CD8-positive, alpha-beta memory T cell (primary cell): ENCODE data around the gene AUTS2. TPM values are rescaled to one million over a fixed set of nuclear protein-coding genes. Genes with fewer than 3 reads are reported as not detected.

Experiments
- CTCF ChIA-PET: fragments of 350-600 bp; sonication (Branson Sonifier 250); formaldehyde crosslinking; loops from one replicate; lab custom pipeline; 2021; ENCODE audit warnings: antibody characterized with exemption; lab: Charles Lee
- POLR2A ChIA-PET: fragments of 350-600 bp; sonication (Branson Sonifier 250); formaldehyde crosslinking; loops from one replicate; lab custom pipeline; 2021; ENCODE audit warnings: antibody characterized with exemption; lab: Charles Lee
- DNase-seq, 5 donors: peaks; one replicate each; pipeline versions ENCODE4 v3.0.0 to v3.0.0-alpha.2; 2020 to 2022; ENCODE audit warnings: mixed read lengths in 1 of 5
- H3K27ac ChIP-seq: one replicate; pipeline ENCODE4 v1.7.0; 2013; ENCODE audit warnings: low read depth, mild to moderate bottlenecking, low read length, moderate library complexity
- H3K27me3 ChIP-seq: 2 replicates; pipeline ENCODE4 v1.7.0; 2013; ENCODE audit warnings: low read length, mild to moderate bottlenecking; ENCODE audit not compliant: insufficient read depth, poor library complexity, severe bottlenecking
- H3K36me3 ChIP-seq: 2 replicates; pipeline ENCODE4 v1.7.0; 2013; ENCODE audit warnings: mild to moderate bottlenecking, low read length, moderate library complexity; ENCODE audit not compliant: insufficient read depth
- H3K4me1 ChIP-seq: 2 replicates; pipeline ENCODE4 v1.7.0; 2013; ENCODE audit warnings: mild to moderate bottlenecking, low read length, moderate library complexity; ENCODE audit not compliant: insufficient read depth
- H3K4me3 ChIP-seq: 2 replicates; pipeline ENCODE4 v1.7.0; 2013; ENCODE audit warnings: mild to moderate bottlenecking, low read length
- H3K9me3 ChIP-seq: 2 replicates; pipeline ENCODE4 v1.7.0; 2013; ENCODE audit warnings: mild to moderate bottlenecking, low read length
- H3K27ac Mint-ChIP-seq, 8 donors: one replicate each; pipeline ENCODE4 v1.8.0; 2020 to 2021; ENCODE audit warnings: mixed read lengths in 8 of 8, mild to moderate bottlenecking in 6 of 8, inconsistent platforms in 3 of 8, moderate library complexity in 3 of 8
- H3K27me3 Mint-ChIP-seq, 2 donors: one replicate each; pipeline ENCODE4 v1.8.0; 2020 to 2021; ENCODE audit warnings: mixed read lengths in 2 of 2, mild to moderate bottlenecking in 1 of 2, moderate library complexity in 1 of 2
- H3K36me3 Mint-ChIP-seq, 3 donors: one replicate each; pipeline ENCODE4 v1.8.0; 2020 to 2021; ENCODE audit warnings: mixed read lengths in 3 of 3, inconsistent platforms in 1 of 3, mild to moderate bottlenecking in 1 of 3
- H3K4me1 Mint-ChIP-seq, 3 donors: one replicate each; pipeline ENCODE4 v1.8.0; 2020 to 2021; ENCODE audit warnings: mixed read lengths in 3 of 3, inconsistent platforms in 1 of 3, mild to moderate bottlenecking in 1 of 3
- H3K4me3 Mint-ChIP-seq, 7 donors: one replicate each; pipeline ENCODE4 v1.8.0; 2020 to 2021; ENCODE audit warnings: mixed read lengths in 7 of 7, mild to moderate bottlenecking in 6 of 7, moderate library complexity in 4 of 7, inconsistent platforms in 2 of 7
- H3K9me3 Mint-ChIP-seq, 5 donors: one replicate each; pipeline ENCODE4 v1.8.0; 2020 to 2022; ENCODE audit warnings: mixed read lengths in 5 of 5, mild to moderate bottlenecking in 3 of 5, moderate library complexity in 2 of 5, inconsistent platforms in 1 of 5
- polyA plus RNA-seq: library from polyadenylated mRNA; unstranded; fragments of 300-500 nt; fragmentation: Illumina TruSeq; gene quantifications from one replicate; pipeline ENCODE4 v1.2.3, GENCODE V29; 2021
- total RNA-seq, 2 experiments: library from RNA; stranded (reverse); gene quantifications; one replicate each; pipeline ENCODE4 v1.2.3, GENCODE V29; 2021

The AUTS2 gene
- total and polyA plus RNA-seq, 3 experiments from 2014 or later = 4.4 to 9.9 (median 5.3) TPM

DNA sequence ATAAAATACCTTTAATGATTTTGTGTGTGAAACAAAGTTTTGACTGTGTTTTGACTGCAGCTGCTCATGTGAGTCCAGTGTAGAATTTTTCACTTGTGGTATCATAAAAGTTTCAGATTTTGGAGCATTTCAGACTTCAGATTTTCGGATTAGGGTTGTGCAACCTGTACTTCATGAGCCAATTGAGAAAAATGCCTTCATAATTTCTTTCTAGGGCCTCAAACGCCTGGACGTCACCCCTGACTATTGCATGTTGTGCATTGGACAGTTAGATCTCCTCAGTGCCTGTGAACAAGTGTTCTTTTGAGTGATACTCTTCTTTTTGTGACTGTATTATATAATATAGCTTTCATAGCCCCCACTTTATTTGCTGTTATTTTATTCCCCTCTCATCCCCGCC is 161.1 kb downstream of the AUTS2 start:
- Mint-ChIP-seq H3K36me3 (no peaks in the 10 kb centered on the region), H3K27me3 (peaks cover 0 to 5% of the 10 kb centered on the region in 2 donors), H3K27ac (no peak overlapping the region), H3K4me3 (no peak overlapping the region), H3K4me1 (no peaks in the 10 kb centered on the region), H3K9me3 (no peaks in the 10 kb centered on the region)
- Histone ChIP-seq H3K27ac (no peak overlapping the region), H3K27me3 (no peaks in the 10 kb centered on the region), H3K4me3 (no peak overlapping the region), H3K9me3 (no peaks in the 10 kb centered on the region), H3K4me1 (no peaks in the 10 kb centered on the region), H3K36me3 (no peaks in the 10 kb centered on the region)
- no peak for DNase-seq
- ChIA-PET CTCF (no interaction called here), POLR2A (no interaction called here)

GRCh38 chr7:69761290-69761922 is 163.1 kb downstream of the AUTS2 start:
- no peaks in the 10 kb centered on the region for H3K36me3 ChIP-seq
- no peak overlapping the region for H3K27ac Mint-ChIP-seq
- H3K4me3 ChIP-seq = no peak overlapping the region
- no peak overlapping the region for H3K27ac ChIP-seq
- no peaks in the 10 kb centered on the region for H3K36me3 Mint-ChIP-seq
- peaks cover 0 to 5% of the 10 kb centered on the region in 2 donors for H3K27me3 Mint-ChIP-seq
- ChIA-PET CTCF (no interaction called here), POLR2A (no interaction called here)
- peaks cover 0 to 4% (median 0%) of the 10 kb centered on the region in 3 donors for H3K4me1 Mint-ChIP-seq
- H3K4me1 ChIP-seq = no peaks in the 10 kb centered on the region
- no peak overlapping the region for H3K4me3 Mint-ChIP-seq
- no peaks in the 10 kb centered on the region for H3K9me3 ChIP-seq
- no peaks in the 10 kb centered on the region for H3K9me3 Mint-ChIP-seq
- H3K27me3 ChIP-seq = no peaks in the 10 kb centered on the region
- DNase-seq = no peak

GRCh38 chr7:69762821-69763352 is 164.6 kb downstream of the AUTS2 start:
- Mint-ChIP-seq H3K36me3 (no peaks in the 10 kb centered on the region), H3K27me3 (peaks cover 0 to 5% of the 10 kb centered on the region in 2 donors), H3K9me3 (no peaks in the 10 kb centered on the region), H3K4me1 (peaks cover 0 to 4% (median 0%) of the 10 kb centered on the region in 3 donors), H3K4me3 (no peak overlapping the region), H3K27ac (no peak overlapping the region)
- CTCF ChIA-PET = no interaction called here
- POLR2A ChIA-PET = no interaction called here
- H3K27me3 ChIP-seq = no peaks in the 10 kb centered on the region
- no peak overlapping the region for H3K4me3 ChIP-seq
- DNase-seq = no peak
- H3K4me1 ChIP-seq = no peaks in the 10 kb centered on the region
- H3K27ac ChIP-seq = no peak overlapping the region
- no peaks in the 10 kb centered on the region for H3K9me3 ChIP-seq
- no peaks in the 10 kb centered on the region for H3K36me3 ChIP-seq

GRCh38 chr7:69763513-69763912 is 165.2 kb downstream of the AUTS2 start:
- H3K4me3 ChIP-seq = no peak overlapping the region
- ChIA-PET CTCF (no interaction called here), POLR2A (no interaction called here)
- Mint-ChIP-seq H3K36me3 (no peaks in the 10 kb centered on the region), H3K27me3 (peaks cover 0 to 5% of the 10 kb centered on the region in 2 donors), H3K4me3 (no peak overlapping the region), H3K27ac (peak overlapping the region in 1 of 8 donors; percentile 17), H3K4me1 (peaks cover 0 to 4% (median 0%) of the 10 kb centered on the region in 3 donors), H3K9me3 (no peaks in the 10 kb centered on the region)
- no peak overlapping the region for H3K27ac ChIP-seq
- H3K4me1 ChIP-seq = no peaks in the 10 kb centered on the region
- no peaks in the 10 kb centered on the region for H3K36me3 ChIP-seq
- DNase-seq = no peak
- H3K27me3 ChIP-seq = no peaks in the 10 kb centered on the region
- H3K9me3 ChIP-seq = no peaks in the 10 kb centered on the region

- CTCF ChIA-PET = no interaction called here
- H3K4me3 ChIP-seq = no peak overlapping the region
- no peak for DNase-seq
- H3K9me3 ChIP-seq = no peaks in the 10 kb centered on the region
- peaks cover 0 to 5% of the 10 kb centered on the region in 2 donors for H3K27me3 Mint-ChIP-seq
- H3K27ac ChIP-seq = no peak overlapping the region
- POLR2A ChIA-PET = no interaction called here
- no peak overlapping the region for H3K4me3 Mint-ChIP-seq
- no peaks in the 10 kb centered on the region for H3K36me3 Mint-ChIP-seq
- peaks cover 0 to 4% (median 0%) of the 10 kb centered on the region in 3 donors for H3K4me1 Mint-ChIP-seq
- H3K4me1 ChIP-seq = no peaks in the 10 kb centered on the region
- H3K9me3 Mint-ChIP-seq = no peaks in the 10 kb centered on the region
- H3K27ac Mint-ChIP-seq = no peak overlapping the region
- H3K36me3 ChIP-seq = no peaks in the 10 kb centered on the region
- no peaks in the 10 kb centered on the region for H3K27me3 ChIP-seq
These were observed 165.9 kb downstream of the AUTS2 start for GRCh38 chr7:69764147-69764546.

DNA sequence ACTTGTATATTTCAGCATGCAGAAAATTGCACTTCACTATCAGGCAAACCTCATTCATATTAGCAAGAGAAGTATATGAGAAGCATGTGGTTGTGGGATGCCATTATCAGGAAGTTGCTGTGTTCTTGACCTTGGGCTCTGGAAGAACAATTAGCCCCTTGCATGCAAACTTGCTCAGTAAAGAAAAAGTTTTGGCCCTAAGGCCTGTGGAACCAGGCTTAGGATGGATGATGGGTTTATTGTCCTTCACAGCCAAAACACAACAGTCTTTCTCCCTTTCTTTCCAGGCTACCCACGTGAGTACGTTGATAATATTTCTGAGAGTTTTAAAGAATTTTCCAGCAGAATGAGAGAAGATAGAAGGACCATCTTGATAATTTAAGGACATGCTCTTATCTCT is 166.4 kb downstream of the AUTS2 start:
- Histone ChIP-seq H3K4me3 (no peak overlapping the region), H3K36me3 (no peaks in the 10 kb centered on the region), H3K4me1 (no peaks in the 10 kb centered on the region), H3K27ac (no peak overlapping the region), H3K27me3 (no peaks in the 10 kb centered on the region), H3K9me3 (no peaks in the 10 kb centered on the region)
- DNase-seq = no peak
- CTCF ChIA-PET = no interaction called here
- Mint-ChIP-seq H3K4me3 (no peak overlapping the region), H3K4me1 (peaks cover 0 to 4% (median 0%) of the 10 kb centered on the region in 3 donors), H3K27me3 (peaks cover 0 to 5% of the 10 kb centered on the region in 2 donors), H3K9me3 (no peaks in the 10 kb centered on the region), H3K27ac (no peak overlapping the region), H3K36me3 (no peaks in the 10 kb centered on the region)
- POLR2A ChIA-PET = no interaction called here

- Mint-ChIP-seq H3K27ac (no peak overlapping the region), H3K4me3 (no peak overlapping the region), H3K36me3 (no peaks in the 10 kb centered on the region), H3K27me3 (peaks cover 0 to 5% of the 10 kb centered on the region in 2 donors), H3K9me3 (no peaks in the 10 kb centered on the region), H3K4me1 (peaks cover 0 to 4% (median 0%) of the 10 kb centered on the region in 3 donors)
- H3K9me3 ChIP-seq = no peaks in the 10 kb centered on the region
- no peaks in the 10 kb centered on the region for H3K36me3 ChIP-seq
- no peak overlapping the region for H3K4me3 ChIP-seq
- DNase-seq = no peak
- no peak overlapping the region for H3K27ac ChIP-seq
- H3K27me3 ChIP-seq = no peaks in the 10 kb centered on the region
- CTCF ChIA-PET = no interaction called here
- no peaks in the 10 kb centered on the region for H3K4me1 ChIP-seq
- POLR2A ChIA-PET = no interaction called here
These were observed 167.6 kb downstream of the AUTS2 start for GRCh38 chr7:69765879-69766278.

DNA sequence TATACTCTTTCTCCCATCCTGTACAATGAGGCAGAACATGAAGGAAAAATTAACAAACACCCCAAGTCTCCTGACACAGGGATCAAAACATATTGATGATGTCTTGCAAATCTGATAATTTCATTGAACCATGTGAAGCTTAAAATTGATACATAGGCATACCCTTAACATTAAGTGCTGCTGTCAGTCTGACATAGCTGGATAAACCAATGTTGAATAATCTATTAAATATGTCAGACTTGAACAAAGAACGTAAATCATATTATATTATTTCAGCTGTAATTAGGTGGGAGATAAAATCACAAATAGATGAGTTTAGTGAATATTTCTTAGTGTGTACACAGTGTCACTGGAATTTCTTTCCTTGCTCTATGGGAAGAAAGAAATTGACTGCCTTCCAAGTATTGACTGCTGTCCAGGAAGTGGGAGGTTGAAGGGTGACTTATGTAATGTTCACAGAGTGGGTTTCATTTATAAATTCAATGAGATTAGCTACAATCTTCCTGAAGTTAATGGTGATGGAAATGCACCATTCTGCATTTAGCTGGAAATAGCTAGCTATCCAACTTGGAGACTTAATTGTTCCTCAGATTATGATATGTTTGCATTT is 170.8 kb downstream of the AUTS2 start:
- H3K9me3 ChIP-seq = no peaks in the 10 kb centered on the region
- no peak for DNase-seq
- Mint-ChIP-seq H3K4me3 (no peak overlapping the region), H3K27me3 (peaks cover 0 to 3% of the 10 kb centered on the region in 2 donors), H3K36me3 (no peaks in the 10 kb centered on the region), H3K4me1 (peaks cover 0 to 4% (median 0%) of the 10 kb centered on the region in 3 donors), H3K27ac (no peak overlapping the region), H3K9me3 (no peaks in the 10 kb centered on the region)
- H3K4me3 ChIP-seq = no peak overlapping the region
- CTCF ChIA-PET = no interaction called here
- POLR2A ChIA-PET = no interaction called here
- no peaks in the 10 kb centered on the region for H3K4me1 ChIP-seq
- H3K27ac ChIP-seq = no peak overlapping the region
- H3K27me3 ChIP-seq = no peaks in the 10 kb centered on the region
- H3K36me3 ChIP-seq = no peaks in the 10 kb centered on the region
